GM18505 (cell line): ENCODE data around the gene SIRPD.
"Not testable (repeated sequence)": the region's sequence is repeated elsewhere in the genome, so short reads cannot be mapped to it uniquely, and the experiment has no call there.

ENCODE experiments used
- ATAC-seq: cut with Tn5 transposase; IDR thresholded peaks from one replicate; pipeline ENCODE4 v1.9.1; 2021; ENCODE audit not compliant: unreplicated experiment
- POLR2A ChIP-seq: IDR thresholded peaks from 4 replicates; pipeline ENCODE4 v1.6.1; 2011; ENCODE audit warnings: borderline replicate concordance; ENCODE audit not compliant: insufficient read depth, insufficient read length; ENCODE audit errors: extremely low read depth

SIRPD gene

GRCh38 chr20:1557605-1558004 lies at the start of gene SIRPD:
Gene SIRPD, minus strand, starts transcription at chr20:1557705. Its CDS starts 52 bp downstream, at chr20:1557653.
- no peak for TF ChIP-seq POLR2A
- no peak for ATAC-seq

- no peak for ATAC-seq
- TF ChIP-seq POLR2A, result no peak
Observed at GRCh38 chr20:1600736-1601135, 43.2 kb upstream of the SIRPD start.

GRCh38 chr20:1595333-1595732 lies 37.8 kb upstream of the SIRPD start:
- ATAC-seq, result no peak
- TF ChIP-seq POLR2A, result no peak

- no peak for ATAC-seq
Observed at GRCh38 chr20:1588533-1589460, 31.3 kb upstream of the SIRPD start.

GRCh38 chr20:1587781-1588532 lies 30.5 kb upstream of the SIRPD start:
- ATAC-seq, result no peak
- no peak for TF ChIP-seq POLR2A

More at GRCh38 chr20:1588533-1589460, 31.3 kb upstream of the SIRPD start:
- no peak for TF ChIP-seq POLR2A

GRCh38 chr20:1579488-1579887 lies 22.0 kb upstream of the SIRPD start:
- TF ChIP-seq POLR2A, result no peak
- ATAC-seq, result no peak

- no peak for ATAC-seq
- no peak for TF ChIP-seq POLR2A
Observed at GRCh38 chr20:1577906-1578305, 20.4 kb upstream of the SIRPD start.

GRCh38 chr20:1577313-1577712 lies 19.8 kb upstream of the SIRPD start:
- ATAC-seq, result not testable (repeated sequence)

- ATAC-seq, result no peak
- no peak for TF ChIP-seq POLR2A
Observed at GRCh38 chr20:1576641-1577040, 19.1 kb upstream of the SIRPD start.

GRCh38 chr20:1576003-1576402 lies 18.5 kb upstream of the SIRPD start:
- not testable (repeated sequence) for ATAC-seq

GRCh38 chr20:1571583-1571982 lies 14.1 kb upstream of the SIRPD start:
- ATAC-seq, result not testable (repeated sequence)

- ATAC-seq, result no peak
- TF ChIP-seq POLR2A, result no peak
Observed at GRCh38 chr20:1569415-1569881, 11.9 kb upstream of the SIRPD start.

GRCh38 chr20:1568163-1568490 lies 10.6 kb upstream of the SIRPD start:
- TF ChIP-seq POLR2A, result no peak
- no peak for ATAC-seq
